ENCODE data around the gene QRICH2.
"Not testable (repeated sequence)": the region's sequence is repeated elsewhere in the genome, so short reads cannot be mapped to it uniquely, and the experiment has no call there.

QRICH2 gene, protein sequence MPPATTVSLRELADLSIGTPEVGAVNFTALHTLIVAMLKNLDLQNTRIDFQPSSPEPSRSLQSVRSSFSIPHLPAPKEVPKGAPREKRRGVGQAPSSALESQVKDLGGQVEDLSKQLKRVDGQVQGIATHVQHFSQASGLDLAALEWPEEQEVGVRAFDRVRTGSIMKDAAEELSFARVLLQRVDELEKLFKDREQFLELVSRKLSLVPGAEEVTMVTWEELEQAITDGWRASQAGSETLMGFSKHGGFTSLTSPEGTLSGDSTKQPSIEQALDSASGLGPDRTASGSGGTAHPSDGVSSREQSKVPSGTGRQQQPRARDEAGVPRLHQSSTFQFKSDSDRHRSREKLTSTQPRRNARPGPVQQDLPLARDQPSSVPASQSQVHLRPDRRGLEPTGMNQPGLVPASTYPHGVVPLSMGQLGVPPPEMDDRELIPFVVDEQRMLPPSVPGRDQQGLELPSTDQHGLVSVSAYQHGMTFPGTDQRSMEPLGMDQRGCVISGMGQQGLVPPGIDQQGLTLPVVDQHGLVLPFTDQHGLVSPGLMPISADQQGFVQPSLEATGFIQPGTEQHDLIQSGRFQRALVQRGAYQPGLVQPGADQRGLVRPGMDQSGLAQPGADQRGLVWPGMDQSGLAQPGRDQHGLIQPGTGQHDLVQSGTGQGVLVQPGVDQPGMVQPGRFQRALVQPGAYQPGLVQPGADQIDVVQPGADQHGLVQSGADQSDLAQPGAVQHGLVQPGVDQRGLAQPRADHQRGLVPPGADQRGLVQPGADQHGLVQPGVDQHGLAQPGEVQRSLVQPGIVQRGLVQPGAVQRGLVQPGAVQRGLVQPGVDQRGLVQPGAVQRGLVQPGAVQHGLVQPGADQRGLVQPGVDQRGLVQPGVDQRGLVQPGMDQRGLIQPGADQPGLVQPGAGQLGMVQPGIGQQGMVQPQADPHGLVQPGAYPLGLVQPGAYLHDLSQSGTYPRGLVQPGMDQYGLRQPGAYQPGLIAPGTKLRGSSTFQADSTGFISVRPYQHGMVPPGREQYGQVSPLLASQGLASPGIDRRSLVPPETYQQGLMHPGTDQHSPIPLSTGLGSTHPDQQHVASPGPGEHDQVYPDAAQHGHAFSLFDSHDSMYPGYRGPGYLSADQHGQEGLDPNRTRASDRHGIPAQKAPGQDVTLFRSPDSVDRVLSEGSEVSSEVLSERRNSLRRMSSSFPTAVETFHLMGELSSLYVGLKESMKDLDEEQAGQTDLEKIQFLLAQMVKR (N-terminal part only)

DNA sequence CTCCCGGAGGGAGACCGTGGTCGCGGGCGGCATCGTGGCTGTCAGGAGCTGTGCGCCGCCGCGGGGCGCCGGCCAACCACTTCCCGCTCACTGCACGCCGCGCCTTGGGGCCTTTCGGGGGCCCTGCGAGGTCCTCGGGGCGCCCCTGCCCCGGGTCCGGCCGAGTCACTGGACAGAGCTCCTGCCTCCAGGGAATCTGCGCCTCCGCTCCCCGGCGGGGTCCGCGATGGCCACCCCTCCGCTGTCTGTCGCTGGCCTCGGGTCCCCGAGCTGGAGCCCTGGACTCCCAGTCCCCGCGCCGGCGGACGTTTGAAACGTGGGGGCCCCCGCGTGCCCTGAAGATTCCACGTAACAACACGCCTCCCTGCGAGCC is at the start of gene QRICH2:
Gene QRICH2, minus strand, starts transcription at position 311 of the 373 bp plus-strand sequence. Its CDS starts 278 bp downstream, at position 33.
- no peak for DNase-seq
- in situ Hi-C loops (cut with MboI; ENCODE audit: low pct_unique_long_range_greater_than_20kb, low sequenced_read_pairs), result loop anchor here (10.0 kb wide), 1 partner anchor 87 kb away; no protein-coding TSS in a partner anchor

DNA sequence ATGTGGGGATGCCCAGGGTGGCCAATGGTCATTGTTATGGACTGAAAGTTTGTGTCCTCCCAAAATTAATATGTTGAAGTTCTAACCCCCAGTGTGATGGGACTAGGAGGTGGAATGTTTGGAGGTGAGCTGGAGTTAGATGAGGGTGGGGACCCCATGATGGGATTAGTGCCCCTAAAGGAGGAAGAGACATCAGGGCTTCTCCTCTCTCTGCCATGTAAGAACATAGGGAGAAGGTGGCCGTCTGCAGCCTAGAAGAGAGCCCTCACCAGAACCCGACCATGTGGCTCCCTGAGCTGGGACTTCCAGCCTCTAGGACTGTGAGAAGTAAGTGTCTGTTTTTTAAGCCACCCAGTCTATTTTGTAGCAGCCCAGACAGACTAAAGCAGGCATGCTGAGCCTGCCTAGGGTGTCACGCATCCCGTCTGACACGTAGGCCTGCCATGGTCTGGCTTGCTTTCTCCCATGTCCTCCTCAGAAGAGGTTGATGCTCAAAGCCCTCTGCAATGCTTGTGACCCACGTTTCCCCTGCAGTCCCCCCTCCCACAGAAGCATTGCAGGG is 49.6 kb upstream of the QRICH2 start:
- in situ Hi-C loops (cut with MboI; ENCODE audit: low pct_unique_long_range_greater_than_20kb, low sequenced_read_pairs), result no loop called here

DNA sequence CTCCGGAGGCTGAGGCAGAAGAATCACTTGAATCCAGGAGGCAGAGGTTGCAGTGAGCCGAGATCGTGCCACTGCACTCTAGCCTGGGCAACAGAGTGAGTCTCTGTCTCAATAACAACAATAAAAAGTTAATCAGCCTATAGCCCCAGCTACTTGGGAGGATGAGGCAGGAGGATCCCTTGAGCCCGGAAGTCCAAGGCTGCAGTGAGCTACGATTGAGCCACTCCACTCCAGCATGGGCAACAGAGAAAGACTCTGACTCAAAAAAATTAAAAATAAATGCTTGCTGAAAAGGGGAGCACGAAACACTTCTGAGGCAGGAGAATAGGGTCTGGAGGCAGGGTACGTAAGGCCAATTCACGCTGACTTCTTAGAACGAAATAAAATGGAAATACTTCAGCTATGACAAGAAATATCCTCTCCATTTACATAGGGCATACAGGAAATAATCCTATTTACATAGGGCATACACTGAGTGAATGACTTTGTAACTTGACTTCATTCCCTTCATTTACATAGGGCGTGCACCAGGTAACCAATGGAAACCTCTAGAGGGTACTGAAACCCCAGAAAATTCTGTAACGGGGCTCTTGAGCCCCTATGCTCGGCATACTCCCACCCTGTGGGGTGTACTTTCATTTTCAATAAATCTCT is 48.9 kb upstream of the QRICH2 start:
- in situ Hi-C loops (cut with MboI; ENCODE audit: low pct_unique_long_range_greater_than_20kb, low sequenced_read_pairs), result no loop called here
- DNase-seq, result no peak

More for the DNA sequence above, 49.6 kb upstream of the QRICH2 start:
- DNase-seq, result no peak

DNA sequence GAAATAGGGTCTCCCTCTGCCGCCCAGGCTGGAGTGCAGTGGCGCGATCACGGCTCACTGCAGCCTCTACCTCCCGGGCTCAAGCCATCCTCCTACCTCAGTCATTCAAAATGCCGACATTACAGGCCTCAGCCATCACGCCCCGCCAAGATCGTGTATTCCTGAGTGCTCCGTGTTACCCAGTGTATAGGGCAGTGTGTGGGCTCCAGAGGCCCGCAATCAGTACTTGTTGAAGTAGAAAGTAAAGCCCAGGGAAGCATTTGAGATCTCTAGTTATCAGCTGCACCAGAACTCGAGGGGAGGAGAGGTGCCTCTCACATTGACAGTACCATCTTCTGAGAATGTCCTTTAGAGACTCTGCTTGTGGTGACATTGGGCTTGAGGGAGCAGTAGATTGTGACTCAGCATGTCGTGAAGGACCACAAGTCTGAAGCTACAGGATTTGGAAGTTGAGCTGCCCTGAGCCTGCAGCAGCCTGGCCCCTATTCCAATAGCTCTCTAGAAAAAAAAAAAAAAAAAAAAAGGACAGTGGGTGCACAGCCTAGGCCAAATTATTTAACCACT is 46.8 kb upstream of the QRICH2 start:
- DNase-seq, result peak; percentile 28
- in situ Hi-C loops (cut with MboI; ENCODE audit: low pct_unique_long_range_greater_than_20kb, low sequenced_read_pairs), result no loop called here

DNA sequence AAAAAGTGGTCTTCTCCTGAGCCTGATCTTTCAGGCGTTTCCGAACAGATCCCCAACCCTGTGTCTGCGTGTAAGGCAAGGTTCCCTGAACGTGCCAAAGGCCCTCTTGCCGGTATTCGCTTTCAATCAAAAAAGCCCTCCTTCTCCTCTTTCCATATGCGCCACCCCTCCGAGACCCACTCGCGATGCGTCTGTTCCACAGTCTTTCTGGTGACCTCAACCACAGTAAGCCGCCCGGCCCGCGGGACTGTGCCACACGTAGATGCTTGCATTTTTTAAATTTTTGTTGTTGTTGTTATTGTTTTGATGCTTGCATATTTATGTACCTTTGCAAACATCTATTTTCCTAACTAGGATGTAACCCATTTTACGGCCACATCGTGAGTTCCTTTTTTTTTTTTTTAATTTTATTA is 46.2 kb upstream of the QRICH2 start:
- in situ Hi-C loops (cut with MboI; ENCODE audit: low pct_unique_long_range_greater_than_20kb, low sequenced_read_pairs), result no loop called here
- DNase-seq, result no peak

DNA sequence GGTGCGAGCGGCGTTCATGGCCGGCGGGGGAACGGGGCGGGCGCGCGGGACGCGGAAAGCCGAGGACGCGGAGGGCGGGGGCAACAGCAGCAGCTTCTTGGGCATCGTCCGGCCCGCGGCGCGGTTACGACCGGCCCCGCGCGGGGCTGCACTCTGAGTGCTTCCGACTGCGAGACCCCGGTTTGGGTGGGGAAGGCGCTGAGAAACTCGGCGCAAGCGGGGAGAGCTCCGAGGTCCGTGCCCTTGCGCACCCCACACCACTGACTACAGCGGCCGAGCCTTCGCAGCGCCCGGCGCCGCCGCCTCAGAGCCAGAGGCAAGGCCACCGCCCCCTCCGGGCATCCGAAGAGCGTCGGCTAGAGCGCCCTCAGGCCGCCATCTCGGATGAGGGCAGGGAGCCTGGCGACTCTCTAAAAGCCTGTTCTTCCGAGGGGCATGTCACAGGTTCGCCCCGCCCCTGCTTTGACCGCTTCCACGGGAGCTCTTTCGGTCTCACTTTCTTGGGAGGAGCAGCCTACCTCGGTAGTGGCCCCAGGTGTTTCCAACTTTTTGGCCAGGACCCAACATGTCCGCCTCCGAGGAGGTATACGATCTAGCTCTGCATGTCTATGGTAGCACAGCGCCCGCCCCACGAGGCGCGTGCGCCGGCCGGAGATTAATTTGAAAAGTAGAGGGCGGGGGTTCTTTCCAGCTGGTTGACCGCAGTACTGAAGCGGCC is 45.7 kb upstream of the QRICH2 start, which contains the start of gene PRPSAP1:
Gene PRPSAP1, minus strand, starts transcription at position 318 of the 718 bp plus-strand sequence. Its CDS starts 213 bp downstream, at position 105.
- peak; percentile 96 for DNase-seq
- in situ Hi-C loops (cut with MboI; ENCODE audit: low pct_unique_long_range_greater_than_20kb, low sequenced_read_pairs), result no loop called here

DNA sequence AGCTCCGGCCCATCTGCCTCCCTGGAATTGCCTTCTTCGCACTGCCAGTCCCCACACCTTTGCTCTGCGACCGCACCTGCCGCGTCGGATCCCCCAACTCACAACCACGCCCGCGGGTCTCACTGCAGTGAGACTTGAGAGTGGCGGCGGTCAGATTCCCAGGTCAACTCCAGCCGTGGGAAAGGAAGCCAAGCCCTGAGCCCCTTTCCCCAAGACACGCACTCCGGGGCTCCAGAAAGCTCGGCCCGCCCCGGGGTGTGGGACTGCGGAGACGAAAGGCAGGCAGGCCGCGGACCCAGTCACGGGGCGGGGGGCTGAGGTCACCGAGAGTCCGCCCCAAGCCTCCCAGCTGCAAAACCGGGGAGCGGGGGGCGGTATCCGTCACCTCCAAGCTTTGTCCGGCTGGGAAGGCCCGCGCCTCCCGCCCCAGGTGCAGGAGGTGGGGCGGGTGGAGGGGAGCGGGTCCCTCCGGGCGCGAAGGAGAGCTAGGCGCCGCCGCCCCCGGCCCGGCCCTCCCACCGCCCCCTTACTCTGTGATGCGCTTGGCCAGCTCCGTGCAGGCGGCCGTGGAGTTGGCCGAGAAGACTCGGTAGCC is 45.0 kb upstream of the QRICH2 start:
- in situ Hi-C loops (cut with MboI; ENCODE audit: low pct_unique_long_range_greater_than_20kb, low sequenced_read_pairs), result no loop called here
- DNase-seq, result peak; percentile 31

DNA sequence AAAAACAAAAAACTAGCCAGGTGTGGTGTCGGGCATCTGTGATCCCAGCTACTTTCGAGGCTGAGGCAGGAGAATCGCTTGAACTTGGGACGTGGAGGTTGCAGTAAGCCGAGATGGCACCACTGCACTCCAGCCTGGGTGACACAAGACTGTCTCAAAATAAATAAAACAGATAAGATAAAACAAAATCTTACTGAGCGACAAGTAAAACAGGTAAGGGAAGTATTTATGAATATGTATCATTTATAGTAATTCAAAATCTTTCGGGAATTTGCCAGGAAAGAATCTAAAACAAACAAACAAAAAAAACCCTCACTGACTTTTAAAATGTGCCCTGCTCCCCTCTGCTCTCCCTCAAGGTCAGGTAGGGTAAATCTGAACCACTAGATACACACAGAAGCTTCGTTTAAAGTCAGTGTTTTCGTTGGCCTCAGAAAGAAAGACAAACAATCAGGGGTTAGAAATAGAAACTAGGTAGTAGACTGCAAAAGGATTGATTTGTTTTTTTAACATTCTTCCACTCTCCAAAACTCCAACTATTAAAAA is 43.5 kb upstream of the QRICH2 start:
- DNase-seq, result no peak
- in situ Hi-C loops (cut with MboI; ENCODE audit: low pct_unique_long_range_greater_than_20kb, low sequenced_read_pairs), result no loop called here

DNA sequence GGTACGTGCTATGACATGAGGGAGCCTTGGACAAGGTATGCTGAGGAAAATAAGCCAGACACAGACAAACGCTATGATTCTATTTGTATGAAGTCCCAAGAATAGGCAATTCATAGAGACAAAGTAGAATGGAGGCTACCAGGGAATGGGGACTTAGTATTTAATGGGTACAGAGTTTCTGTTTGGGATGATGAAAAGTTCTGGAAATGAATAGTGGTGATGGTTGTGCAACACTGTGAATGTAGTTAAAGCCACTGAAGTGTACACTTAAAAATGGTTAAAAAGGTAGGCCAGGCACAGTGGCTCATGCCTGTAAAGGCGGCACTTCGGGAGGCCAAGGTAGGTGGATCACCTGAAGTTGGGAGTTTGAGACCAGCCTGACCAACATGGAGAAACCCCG is 42.4 kb upstream of the QRICH2 start:
- in situ Hi-C loops (cut with MboI; ENCODE audit: low pct_unique_long_range_greater_than_20kb, low sequenced_read_pairs), result no loop called here
- no peak for DNase-seq

DNA sequence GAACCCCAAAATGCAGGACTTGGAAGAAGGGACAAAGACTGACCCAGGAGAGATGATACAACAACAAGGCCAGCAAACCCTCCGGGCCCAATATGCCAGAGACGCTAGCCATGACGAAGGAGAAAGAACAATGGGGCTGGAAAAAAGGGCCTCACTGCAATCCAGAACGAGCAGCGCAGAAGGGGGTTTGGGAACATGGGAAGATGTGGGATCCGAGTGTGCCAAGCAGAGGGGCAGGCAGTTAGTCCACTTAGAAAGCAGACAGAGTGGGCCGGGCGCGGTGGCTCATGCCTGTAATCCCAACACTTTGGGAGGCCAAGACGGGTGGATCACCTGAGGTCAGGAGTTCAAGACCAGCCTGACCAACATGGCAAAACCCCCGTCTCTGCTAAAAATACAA is 38.9 kb upstream of the QRICH2 start:
- in situ Hi-C loops (cut with MboI; ENCODE audit: low pct_unique_long_range_greater_than_20kb, low sequenced_read_pairs); DNase-seq: not testable (repeated sequence)

DNA sequence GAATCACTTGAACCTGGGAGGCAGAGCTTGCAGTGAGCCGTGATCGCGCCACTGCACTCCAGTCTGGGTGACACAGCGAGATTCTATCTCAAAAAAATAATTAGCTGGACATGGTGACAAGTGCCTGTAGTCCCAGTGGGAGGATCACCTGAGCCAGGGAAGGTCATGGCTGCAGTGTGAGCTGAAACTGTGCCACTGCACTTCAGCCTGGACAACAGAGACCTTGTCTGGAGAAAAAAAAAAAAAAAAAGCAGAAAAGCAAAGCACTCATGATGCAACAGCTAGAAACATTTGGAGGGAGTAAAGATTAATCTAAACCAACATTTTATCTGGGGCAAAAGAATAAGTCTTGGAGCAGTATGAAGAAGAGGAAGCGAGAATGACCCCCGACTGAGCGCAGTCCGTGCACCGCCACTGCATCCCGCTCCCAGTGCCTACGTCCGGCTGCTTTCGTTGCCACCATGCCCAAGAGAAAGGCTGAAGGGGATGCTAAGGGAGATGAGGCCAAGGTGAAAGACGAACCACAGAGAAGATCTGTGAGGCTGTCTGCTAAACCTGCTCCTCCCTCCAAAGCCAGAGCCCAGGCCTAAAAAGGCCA is 37.4 kb upstream of the QRICH2 start:
- DNase-seq, result no peak
- in situ Hi-C loops (cut with MboI; ENCODE audit: low pct_unique_long_range_greater_than_20kb, low sequenced_read_pairs), result no loop called here

DNA sequence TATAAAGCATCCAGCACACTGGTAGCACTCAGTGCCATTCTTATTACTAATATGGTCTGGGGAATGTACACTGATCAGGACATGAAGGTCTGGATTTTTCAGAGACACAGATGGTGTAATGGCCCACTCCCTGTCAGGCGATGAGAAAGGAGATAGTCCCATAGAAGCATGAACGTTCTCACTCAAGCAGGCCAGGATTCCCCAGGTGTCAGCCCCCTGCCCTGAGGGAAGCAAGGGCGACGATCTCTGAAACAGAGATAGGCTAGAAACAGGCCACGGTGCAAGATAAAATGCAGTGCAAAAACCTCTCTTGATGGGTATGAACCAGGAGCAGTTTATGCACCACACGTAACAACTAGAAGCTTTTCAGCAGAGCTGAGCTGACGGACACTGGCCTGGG is 35.0 kb upstream of the QRICH2 start:
- in situ Hi-C loops (cut with MboI; ENCODE audit: low pct_unique_long_range_greater_than_20kb, low sequenced_read_pairs), result no loop called here
- DNase-seq, result no peak

DNA sequence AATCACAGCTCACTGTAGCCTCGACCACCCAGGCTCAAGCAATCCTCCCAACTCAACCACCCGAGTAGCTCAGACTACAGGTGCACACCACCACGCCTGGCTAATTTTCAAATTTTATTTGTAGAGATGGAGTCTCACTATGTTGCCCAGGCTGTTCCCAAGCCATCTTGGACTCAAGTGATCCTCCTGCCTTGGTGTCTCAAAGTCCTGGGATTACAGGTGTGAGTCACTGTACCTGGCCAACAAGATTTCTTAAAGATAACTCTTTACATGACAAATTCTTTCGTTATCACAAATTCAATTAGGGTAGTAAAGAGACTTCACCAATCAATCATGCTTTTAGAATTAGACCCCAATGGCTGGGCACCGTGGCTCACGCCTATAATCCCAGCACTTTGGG is 33.2 kb upstream of the QRICH2 start:
- DNase-seq, result no peak
- in situ Hi-C loops (cut with MboI; ENCODE audit: low pct_unique_long_range_greater_than_20kb, low sequenced_read_pairs), result no loop called here

DNA sequence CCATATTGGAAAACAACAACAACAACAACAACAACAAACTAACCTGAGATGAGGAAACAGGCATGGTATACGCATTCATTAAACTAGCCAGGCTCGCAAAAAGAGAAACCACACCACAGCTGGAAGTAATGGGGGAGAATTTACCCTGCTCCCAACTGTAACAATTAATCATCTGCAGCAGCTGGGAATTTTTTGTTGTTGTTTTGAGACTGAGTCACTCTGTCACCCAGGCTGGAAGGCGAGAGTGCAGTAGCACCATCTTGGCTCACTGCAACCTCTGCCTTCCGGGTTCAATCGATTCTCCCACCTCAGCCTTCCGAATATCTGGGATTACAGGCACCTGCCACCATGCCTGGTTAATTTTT is 29.3 kb upstream of the QRICH2 start:
- in situ Hi-C loops (cut with MboI; ENCODE audit: low pct_unique_long_range_greater_than_20kb, low sequenced_read_pairs), result no loop called here
- DNase-seq, result peak; percentile 14

DNA sequence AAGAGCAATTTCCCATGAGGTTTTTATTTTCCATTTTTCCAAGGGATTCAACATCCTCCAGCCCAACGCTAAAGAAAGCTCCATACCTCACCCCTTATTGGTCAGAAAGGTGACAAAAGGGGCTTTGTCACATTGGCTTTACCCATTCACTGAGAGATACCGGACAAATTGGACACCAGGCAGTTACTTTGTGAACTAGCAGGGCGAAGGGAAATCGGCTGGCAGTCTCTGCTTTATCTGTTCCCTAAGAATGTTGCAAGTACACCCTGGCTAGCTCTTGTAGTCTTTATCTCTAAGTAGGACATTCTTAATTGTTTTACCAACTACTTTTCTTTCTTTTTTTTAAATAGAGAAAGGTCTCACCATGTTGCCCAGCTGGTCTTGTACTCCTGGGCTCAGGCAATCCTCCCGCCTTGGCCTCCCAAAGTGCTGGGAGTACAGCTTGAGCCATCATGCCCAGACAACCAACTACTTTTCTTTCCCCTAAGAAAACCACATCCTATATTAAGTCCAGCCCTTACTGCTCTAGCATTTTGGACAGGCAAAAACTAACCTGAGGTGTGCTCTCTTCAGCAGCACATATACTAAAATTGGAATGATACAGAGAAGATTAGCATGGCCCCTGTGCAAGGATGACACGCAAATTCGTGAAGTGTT is 28.8 kb upstream of the QRICH2 start:
- peak; percentile 33 for DNase-seq
- in situ Hi-C loops (cut with MboI; ENCODE audit: low pct_unique_long_range_greater_than_20kb, low sequenced_read_pairs), result no loop called here

DNA sequence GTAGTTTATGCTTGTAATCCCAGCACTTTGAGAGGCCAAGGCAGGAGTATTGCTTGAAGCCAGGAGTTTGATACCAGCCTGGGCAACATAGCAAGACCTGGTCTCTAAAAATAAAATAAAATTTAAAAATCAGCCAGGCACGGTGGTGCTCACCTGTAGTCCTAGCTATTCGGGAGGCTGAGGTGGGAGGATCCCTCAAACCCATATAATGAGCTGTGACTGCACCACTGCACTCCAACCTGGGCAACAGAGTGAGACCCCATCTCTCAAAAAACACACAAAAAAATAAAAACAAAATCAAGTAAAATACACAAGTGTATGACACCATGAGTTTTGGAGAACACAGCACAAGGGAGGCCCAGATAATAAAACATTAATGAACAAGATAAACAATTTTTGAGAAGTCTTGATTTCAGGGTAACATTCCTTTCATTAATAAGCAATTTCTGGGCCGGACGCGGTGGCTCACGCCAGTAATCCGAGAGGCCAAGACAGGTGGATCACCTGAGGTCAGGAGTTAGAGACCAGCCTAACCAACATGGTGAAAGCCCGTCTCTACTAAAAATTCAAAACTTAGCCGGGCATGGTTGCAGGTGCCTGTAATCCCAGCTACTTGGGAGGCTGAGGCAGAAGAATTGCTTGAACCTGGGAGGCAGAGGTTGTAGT is 27.8 kb upstream of the QRICH2 start:
- in situ Hi-C loops (cut with MboI; ENCODE audit: low pct_unique_long_range_greater_than_20kb, low sequenced_read_pairs), result no loop called here
- DNase-seq, result no peak

All from KBM-7 (cell line).